GM12878 (cell line): ENCODE data around the gene SLC37A1. TPM values are rescaled to one million over a fixed set of nuclear protein-coding genes. Genes with fewer than 3 reads are reported as not detected.

Experiments
- ATAC-seq: fragments of 200-7000 bp; cut with Tn5 transposase; 3 replicates; pipeline ENCODE4 v1.9.1; 2020; ENCODE audit warnings: mild to moderate bottlenecking, moderate library complexity
- BruUV-seq: library from RNA; stranded (reverse); fragments of 400-500 nt; replicated peaks from 2 replicates; lab custom pipeline; 2021; lab: Mats Ljungman, UMichigan
- CTCF ChIA-PET: fragments of 300-600 bp; sonication (Branson Sonifier 250); formaldehyde crosslinking; extraction: SDS; loops from one replicate; lab custom pipeline; 2021; ENCODE audit warnings: inconsistent platforms; lab: Yijun Ruan, JAX
- POLR2A ChIA-PET: fragments of 350-600 bp; formaldehyde crosslinking; extraction: SDS; loops from one replicate; lab custom pipeline; 2021; ENCODE audit warnings: inconsistent platforms; lab: Charles Lee
- RAD21 ChIA-PET: fragments of 300-600 bp; sonication (Branson Sonifier 250); formaldehyde crosslinking; loops from one replicate; lab custom pipeline; 2023; ENCODE audit warnings: antibody characterized with exemption; ENCODE audit not compliant: unreplicated experiment; lab: Charles Lee
- SMC1A ChIA-PET: fragments of 300-600 bp; sonication (Branson Sonifier 250); formaldehyde crosslinking; loops from one replicate; lab custom pipeline; 2023; ENCODE audit not compliant: unreplicated experiment, uncharacterized antibody; lab: Charles Lee
- DNase-seq: peaks from one replicate; pipeline ENCODE4 v3.0.0-alpha.2; 2011; ENCODE audit warnings: low read depth, low spot score
- FAIRE-seq: peaks from 3 replicates; lab custom pipeline; 2011; peaks lifted over from hg19 to GRCh38; lab: Jason Lieb, UNC
- H2AFZ ChIP-seq: 2 replicates; pipeline ENCODE4 v1.6.0; 2011; ENCODE audit warnings: low read depth, low read length, control low read depth; ENCODE audit not compliant: control insufficient read depth
- H3K27ac ChIP-seq: 2 replicates; pipeline ENCODE4 v1.5.1; 2011; ENCODE audit warnings: control low read depth; ENCODE audit not compliant: control insufficient read depth, insufficient read depth
- H3K27me3 ChIP-seq, 2 experiments: replicated peaks in 1 of 2; 2 replicates each; pipeline versions ENCODE4 v1.6.0 to v1.6.1; 2011; ENCODE audit warnings: low read length in 1 of 2; ENCODE audit not compliant: control insufficient read depth in 2 of 2, insufficient read depth in 2 of 2
- H3K36me3 ChIP-seq, 2 experiments: 2 replicates each; pipeline ENCODE4 v1.5.1; 2011; ENCODE audit warnings: low read length in 1 of 2; ENCODE audit not compliant: control insufficient read depth in 2 of 2, insufficient read depth in 2 of 2
- H3K4me1 ChIP-seq: 2 replicates; pipeline ENCODE4 v1.6.1; 2011; ENCODE audit warnings: mild to moderate bottlenecking, low read length, moderate library complexity, mixed read lengths; ENCODE audit not compliant: control insufficient read depth, insufficient read depth
- H3K4me2 ChIP-seq: 2 replicates; pipeline ENCODE4 v1.6.0; 2011; ENCODE audit warnings: control low read depth; ENCODE audit not compliant: control insufficient read depth, insufficient read depth
- H3K4me3 ChIP-seq: fragments of 200-600 bp; sonication (generic); 2 replicates; pipeline ENCODE4 v1.5.1; 2016
- H3K79me2 ChIP-seq: 2 replicates; pipeline ENCODE4 v1.6.0; 2011; ENCODE audit warnings: low read length; ENCODE audit not compliant: control insufficient read depth, insufficient read depth
- H3K9ac ChIP-seq: 2 replicates; pipeline ENCODE4 v1.8.0; 2011; ENCODE audit warnings: low read length, control low read depth, mixed read lengths; ENCODE audit not compliant: control insufficient read depth, insufficient read depth
- H3K9me3 ChIP-seq: replicated peaks from 3 replicates; pipeline ENCODE4 v1.5.1; 2011; ENCODE audit warnings: mild to moderate bottlenecking, low read length; ENCODE audit not compliant: control insufficient read depth, insufficient read depth
- H4K20me1 ChIP-seq: 2 replicates; pipeline ENCODE4 v1.6.0; 2011; ENCODE audit not compliant: control insufficient read depth, insufficient read depth
- ATF7 ChIP-seq: fragments of 450-650 bp; IDR thresholded peaks from 2 replicates; pipeline ENCODE4 v1.6.1; 2016; ENCODE audit warnings: low read depth, mild to moderate bottlenecking
- CBX5 ChIP-seq: sonication (generic); IDR thresholded peaks from 2 replicates; pipeline ENCODE4 v1.6.1; 2016; ENCODE audit warnings: low read depth, moderate library complexity, mild to moderate bottlenecking, inconsistent platforms
- HCFC1 ChIP-seq: fragments of 150-350 bp; IDR thresholded peaks from 2 replicates; pipeline ENCODE4 v1.6.1; 2014; ENCODE audit warnings: low read length
- MXI1 ChIP-seq: fragments of 150-350 bp; IDR thresholded peaks from 2 replicates; pipeline ENCODE4 v1.6.1; 2011; ENCODE audit warnings: low read depth, mild to moderate bottlenecking, inconsistent platforms, low read length, improper control_type of control experiment
- MYB ChIP-seq: fragments of 150-350 bp; IDR thresholded peaks from 2 replicates; pipeline ENCODE4 v1.6.1; 2014; ENCODE audit warnings: mild to moderate bottlenecking, low read depth, low read length, borderline replicate concordance
- RAD51 ChIP-seq: fragments of 450-650 bp; IDR thresholded peaks from 2 replicates; pipeline ENCODE4 v1.6.1; 2016; ENCODE audit warnings: moderate library complexity, mild to moderate bottlenecking, inconsistent platforms
- RB1 ChIP-seq: fragments of 450-650 bp; formaldehyde crosslinking; IDR thresholded peaks from 2 replicates; pipeline ENCODE4 v1.6.1; 2017; ENCODE audit warnings: mild to moderate bottlenecking, borderline replicate concordance
- USF1 ChIP-seq: IDR thresholded peaks from 2 replicates; pipeline ENCODE4 v1.6.1; 2011; ENCODE audit warnings: borderline replicate concordance, low read depth, mild to moderate bottlenecking, moderate library complexity, mixed read lengths, low read length; ENCODE audit not compliant: insufficient read depth; ENCODE audit errors: extremely low read length
- WGBS: methylation state at CpG from one replicate; pipeline ENCODE4 v1.1.6; 2016; ENCODE audit warnings: low lambda C conversion rate; ENCODE audit not compliant: insufficient replicate concordance, insufficient coverage; ENCODE audit errors: missing lambda C conversion rate; 5-methylcytosine and 5-hydroxymethylcytosine counted together
- in situ Hi-C: fragments of 300-500 bp; cut with MboI; formaldehyde crosslinking; loops from 9 replicates; pipeline ENCODE4 v1.14.3; 2018; ENCODE audit warnings: mixed read lengths
- intact Hi-C: fragments of 100-400 bp; cut with micrococcal nuclease; formaldehyde crosslinking; loops from one replicate; pipeline ENCODE4 v1.14.2; 2022; ENCODE audit not compliant: unreplicated experiment
- polyA plus RNA-seq, 11 experiments: library from polyadenylated mRNA; depleted of rRNA in 4 of 11; unstranded in 6 of 11; stranded (reverse) in 5 of 11; fragments of >200 nt; fragmentation: Nextera tagmentation in 4 of 11; fragmentation: Illumina TruSeq in 1 of 11; extraction: Ambion mirVana in 4 of 11; extraction: Trizol in 1 of 11; gene quantifications; 1 replicate in 1 of 11; 2 replicates in 10 of 11; pipeline versions ENCODE4 v1.2.1 to v1.2.3, GENCODE V29; 2011 to 2016; ENCODE audit warnings: inconsistent platforms in 2 of 11, missing spikeins in 2 of 11, low read depth in 1 of 11
- total RNA-seq, 4 experiments: library from RNA; depleted of rRNA in 3 of 4; stranded (reverse); fragments of >200 nt in 3 of 4; fragmentation: Illumina TruSeq in 1 of 4; extraction: Trizol in 1 of 4; gene quantifications; 2 replicates each; pipeline versions ENCODE4 v1.2.1 to v1.2.3, GENCODE V29; 2013 to 2021
- TF ChIP-seq, protein P1 (sequence below): fragments of 450-650 bp; IDR thresholded peaks from 2 replicates; pipeline ENCODE4 v1.6.1; 2017; ENCODE audit warnings: mild to moderate bottlenecking, moderate library complexity
- TF ChIP-seq, protein P2 (sequence below): fragments of 450-650 bp; IDR thresholded peaks from 2 replicates; pipeline ENCODE4 v1.6.1; 2016; ENCODE audit warnings: mild to moderate bottlenecking

Gene SLC37A1
- total and polyA plus RNA-seq, 10 of the 15 experiments (the other 5 are each of a cell fraction or from before 2014, with no cell fraction given), result 1.1 to 35.5 (median 24.4) TPM

GRCh38 chr21:42621819-42622177 lies 108.1 kb downstream of the SLC37A1 start:
- FAIRE-seq (no peak), ATAC-seq (no peak), DNase-seq (no peak)
- no peak overlapping the region for H3K4me2 ChIP-seq
- H3K27ac ChIP-seq, result no peak overlapping the region
- POLR2A ChIA-PET, result no interaction called here
- H3K36me3 ChIP-seq, result no peaks in the 10 kb centered on the region
- RAD21 ChIA-PET, result interaction anchor here (1.2 kb wide), 1 partner anchor 28 kb away, joined by 4 read pairs; no protein-coding TSS in a partner anchor
- peaks cover 0 to 3% of the 10 kb centered on the region in 2 experiments; a peak in 3 of 4 replicates for H3K27me3 ChIP-seq
- H3K4me1 ChIP-seq, result no peaks in the 10 kb centered on the region
- intact Hi-C loops (no loop called here), in situ Hi-C loops (no loop called here)
- H3K9ac ChIP-seq, result no peak overlapping the region
- no TSS peak for BruUV-seq
- SMC1A ChIA-PET, result no interaction called here
- H3K79me2 ChIP-seq, result no peaks in the 10 kb centered on the region
- 11% methylated on average over 9 of the region's 9 CpGs for WGBS
- TF ChIP-seq CBX5, result no peak
- TF ChIP-seq, protein P1, sequence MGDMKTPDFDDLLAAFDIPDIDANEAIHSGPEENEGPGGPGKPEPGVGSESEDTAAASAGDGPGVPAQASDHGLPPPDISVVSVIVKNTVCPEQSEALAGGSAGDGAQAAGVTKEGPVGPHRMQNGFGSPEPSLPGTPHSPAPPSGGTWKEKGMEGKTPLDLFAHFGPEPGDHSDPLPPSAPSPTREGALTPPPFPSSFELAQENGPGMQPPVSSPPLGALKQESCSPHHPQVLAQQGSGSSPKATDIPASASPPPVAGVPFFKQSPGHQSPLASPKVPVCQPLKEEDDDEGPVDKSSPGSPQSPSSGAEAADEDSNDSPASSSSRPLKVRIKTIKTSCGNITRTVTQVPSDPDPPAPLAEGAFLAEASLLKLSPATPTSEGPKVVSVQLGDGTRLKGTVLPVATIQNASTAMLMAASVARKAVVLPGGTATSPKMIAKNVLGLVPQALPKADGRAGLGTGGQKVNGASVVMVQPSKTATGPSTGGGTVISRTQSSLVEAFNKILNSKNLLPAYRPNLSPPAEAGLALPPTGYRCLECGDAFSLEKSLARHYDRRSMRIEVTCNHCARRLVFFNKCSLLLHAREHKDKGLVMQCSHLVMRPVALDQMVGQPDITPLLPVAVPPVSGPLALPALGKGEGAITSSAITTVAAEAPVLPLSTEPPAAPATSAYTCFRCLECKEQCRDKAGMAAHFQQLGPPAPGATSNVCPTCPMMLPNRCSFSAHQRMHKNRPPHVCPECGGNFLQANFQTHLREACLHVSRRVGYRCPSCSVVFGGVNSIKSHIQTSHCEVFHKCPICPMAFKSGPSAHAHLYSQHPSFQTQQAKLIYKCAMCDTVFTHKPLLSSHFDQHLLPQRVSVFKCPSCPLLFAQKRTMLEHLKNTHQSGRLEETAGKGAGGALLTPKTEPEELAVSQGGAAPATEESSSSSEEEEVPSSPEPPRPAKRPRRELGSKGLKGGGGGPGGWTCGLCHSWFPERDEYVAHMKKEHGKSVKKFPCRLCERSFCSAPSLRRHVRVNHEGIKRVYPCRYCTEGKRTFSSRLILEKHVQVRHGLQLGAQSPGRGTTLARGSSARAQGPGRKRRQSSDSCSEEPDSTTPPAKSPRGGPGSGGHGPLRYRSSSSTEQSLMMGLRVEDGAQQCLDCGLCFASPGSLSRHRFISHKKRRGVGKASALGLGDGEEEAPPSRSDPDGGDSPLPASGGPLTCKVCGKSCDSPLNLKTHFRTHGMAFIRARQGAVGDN, result no peak
- no peak for TF ChIP-seq HCFC1
- TF ChIP-seq USF1, result no peak
- TF ChIP-seq MYB, result no peak
- no peak for TF ChIP-seq RAD51
- no peak for TF ChIP-seq RB1
- no peak for TF ChIP-seq ATF7
- no peak for TF ChIP-seq MXI1
- TF ChIP-seq, protein P2, sequence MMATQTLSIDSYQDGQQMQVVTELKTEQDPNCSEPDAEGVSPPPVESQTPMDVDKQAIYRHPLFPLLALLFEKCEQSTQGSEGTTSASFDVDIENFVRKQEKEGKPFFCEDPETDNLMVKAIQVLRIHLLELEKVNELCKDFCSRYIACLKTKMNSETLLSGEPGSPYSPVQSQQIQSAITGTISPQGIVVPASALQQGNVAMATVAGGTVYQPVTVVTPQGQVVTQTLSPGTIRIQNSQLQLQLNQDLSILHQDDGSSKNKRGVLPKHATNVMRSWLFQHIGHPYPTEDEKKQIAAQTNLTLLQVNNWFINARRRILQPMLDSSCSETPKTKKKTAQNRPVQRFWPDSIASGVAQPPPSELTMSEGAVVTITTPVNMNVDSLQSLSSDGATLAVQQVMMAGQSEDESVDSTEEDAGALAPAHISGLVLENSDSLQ, result no peak
- CTCF ChIA-PET, result interaction anchor here (1.3 kb wide), 1 partner anchor 22 kb away, joined by 4 read pairs; no protein-coding TSS in a partner anchor
- no peaks in the 10 kb centered on the region; the same call in 2 of the 3 replicates for H3K9me3 ChIP-seq
- H4K20me1 ChIP-seq, result no peaks in the 10 kb centered on the region
- H3K4me3 ChIP-seq, result no peak overlapping the region
- no peak overlapping the region for H2AFZ ChIP-seq
